OCI-LY7 (cell line): ENCODE results near the gene LAMTOR4. TPM values are rescaled to one million over a fixed set of nuclear protein-coding genes. Genes with fewer than 3 reads are reported as not detected.

Experiments
- BruUV-seq: library from RNA; stranded (reverse); fragments of 400-500 nt; replicated peaks from 2 replicates; lab custom pipeline; 2021; lab: Mats Ljungman, UMichigan
- CTCF ChIA-PET: fragments of 300-600 bp; sonication (Branson Sonifier 250); formaldehyde crosslinking; loops from one replicate; lab custom pipeline; 2022; ENCODE audit warnings: antibody characterized with exemption; ENCODE audit not compliant: unreplicated experiment; lab: Charles Lee
- POLR2A ChIA-PET: fragments of 300-600 bp; sonication (Branson Sonifier 250); formaldehyde crosslinking; loops from one replicate; lab custom pipeline; 2022; ENCODE audit warnings: antibody characterized with exemption; lab: Charles Lee
- DNase-seq: peaks from one replicate; pipeline ENCODE4 v3.0.0-alpha.2; 2015; ENCODE audit warnings: low spot score
- H2AFZ ChIP-seq: fragments of 200-600 bp; sonication (generic), shearing (Covaris generic); 2 replicates; pipeline ENCODE4 v1.6.1; 2014; ENCODE audit warnings: mild to moderate bottlenecking, antibody characterized with exemption, low read length, moderate library complexity
- H3K27ac ChIP-seq: fragments of 200-600 bp; sonication (generic); 2 replicates; pipeline ENCODE4 v1.5.1; 2014; ENCODE audit warnings: mixed run types, low read depth, mild to moderate bottlenecking, moderate library complexity, low read length, inconsistent platforms; ENCODE audit not compliant: poor library complexity, severe bottlenecking
- H3K36me3 ChIP-seq: fragments of 200-600 bp; sonication (generic); 2 replicates; pipeline ENCODE4 v1.6.1; 2014; ENCODE audit warnings: mild to moderate bottlenecking, antibody characterized with exemption, low read length, moderate library complexity, mixed read lengths; ENCODE audit not compliant: insufficient read depth
- H3K4me1 ChIP-seq: fragments of 200-600 bp; sonication (generic); 2 replicates; pipeline ENCODE4 v1.5.1; 2014; ENCODE audit warnings: mild to moderate bottlenecking, low read length; ENCODE audit not compliant: insufficient read depth, poor library complexity, severe bottlenecking
- H3K4me2 ChIP-seq: fragments of 200-600 bp; sonication (generic); 2 replicates; pipeline ENCODE4 v1.6.1; 2014; ENCODE audit warnings: mild to moderate bottlenecking, low read length
- H3K4me3 ChIP-seq: fragments of 200-600 bp; sonication (generic); 2 replicates; pipeline ENCODE4 v1.5.1; 2014; ENCODE audit warnings: mild to moderate bottlenecking, low read depth, low read length; ENCODE audit not compliant: poor library complexity, severe bottlenecking
- H3K79me2 ChIP-seq: fragments of 200-600 bp; sonication (generic); 2 replicates; pipeline ENCODE4 v1.6.1; 2016; ENCODE audit warnings: low read depth, mild to moderate bottlenecking, low read length, moderate library complexity, mixed read lengths; ENCODE audit not compliant: insufficient read depth
- H3K9me2 ChIP-seq: fragments of 200-600 bp; sonication (generic); 2 replicates; pipeline ENCODE4 v1.6.1; 2016; ENCODE audit warnings: mild to moderate bottlenecking, low read length, mixed read lengths; ENCODE audit not compliant: insufficient read depth
- H3K9me3 ChIP-seq: fragments of 200-600 bp; sonication (generic); 2 replicates; pipeline ENCODE4 v1.6.1; 2014; ENCODE audit warnings: mild to moderate bottlenecking, mixed run types, low read length, mixed read lengths
- H4K20me1 ChIP-seq: fragments of 200-600 bp; sonication (generic); 2 replicates; pipeline ENCODE4 v1.6.1; 2014; ENCODE audit warnings: mild to moderate bottlenecking, antibody characterized with exemption, low read length, moderate library complexity, mixed read lengths; ENCODE audit not compliant: insufficient read depth
- CTCF ChIP-seq: fragments of 200-600 bp; sonication (generic); conservative IDR thresholded peaks from 2 replicates; pipeline ENCODE4 v1.5.1; 2014; ENCODE audit warnings: mild to moderate bottlenecking, antibody characterized with exemption, low read length, moderate library complexity, mixed read lengths
- EZH2phosphoT487 ChIP-seq: fragments of 200-600 bp; sonication (generic); IDR thresholded peaks from 2 replicates; pipeline ENCODE4 v1.6.1; 2018; ENCODE audit warnings: low read depth, borderline replicate concordance, mild to moderate bottlenecking, mixed run types, antibody characterized with exemption, low read length, moderate library complexity, mixed read lengths
- intact Hi-C: fragments of 100-400 bp; cut with micrococcal nuclease; formaldehyde crosslinking; loops from one replicate; pipeline ENCODE4 v1.10.0; 2022; ENCODE audit not compliant: unreplicated experiment
- total RNA-seq, 2 experiments: library from RNA; depleted of rRNA in 1 of 2; stranded (reverse); fragments of >200 nt in 1 of 2; shearing (Covaris generic) in 1 of 2; gene quantifications; 2 replicates each; pipeline ENCODE4 v1.2.3, GENCODE V29; 2014 to 2022

Gene LAMTOR4
- total RNA-seq, 2 experiments from 2014 or later = 237 to 243 TPM

- H3K9me2 ChIP-seq = no peaks in the 10 kb centered on the region
- peaks cover 48% of the 10 kb centered on the region for H3K79me2 ChIP-seq
- CTCF ChIA-PET = no interaction called here
- H3K27ac ChIP-seq = peak overlapping the region; percentile 22
- H2AFZ ChIP-seq = no peak overlapping the region
- no peaks in the 10 kb centered on the region for H3K9me3 ChIP-seq
- H3K4me1 ChIP-seq = peaks cover 58% of the 10 kb centered on the region
- intact Hi-C loops = no loop called here
- H4K20me1 ChIP-seq = peaks cover 10% of the 10 kb centered on the region; the same call in 1 of the 2 replicates
- DNase-seq = no peak
- BruUV-seq = no TSS peak
- no peak overlapping the region for H3K4me2 ChIP-seq
- no peak for TF ChIP-seq EZH2phosphoT487
- TF ChIP-seq CTCF = no peak
- no peak overlapping the region for H3K4me3 ChIP-seq
- peaks cover 63% of the 10 kb centered on the region for H3K36me3 ChIP-seq
- POLR2A ChIA-PET = interaction anchor here (0.5 kb wide), 1 partner anchor 52 kb away, joined by 3 read pairs; no protein-coding TSS in a partner anchor
Observed at GRCh38 chr7:100153708-100154535, 5.2 kb downstream of the LAMTOR4 start.

DNA sequence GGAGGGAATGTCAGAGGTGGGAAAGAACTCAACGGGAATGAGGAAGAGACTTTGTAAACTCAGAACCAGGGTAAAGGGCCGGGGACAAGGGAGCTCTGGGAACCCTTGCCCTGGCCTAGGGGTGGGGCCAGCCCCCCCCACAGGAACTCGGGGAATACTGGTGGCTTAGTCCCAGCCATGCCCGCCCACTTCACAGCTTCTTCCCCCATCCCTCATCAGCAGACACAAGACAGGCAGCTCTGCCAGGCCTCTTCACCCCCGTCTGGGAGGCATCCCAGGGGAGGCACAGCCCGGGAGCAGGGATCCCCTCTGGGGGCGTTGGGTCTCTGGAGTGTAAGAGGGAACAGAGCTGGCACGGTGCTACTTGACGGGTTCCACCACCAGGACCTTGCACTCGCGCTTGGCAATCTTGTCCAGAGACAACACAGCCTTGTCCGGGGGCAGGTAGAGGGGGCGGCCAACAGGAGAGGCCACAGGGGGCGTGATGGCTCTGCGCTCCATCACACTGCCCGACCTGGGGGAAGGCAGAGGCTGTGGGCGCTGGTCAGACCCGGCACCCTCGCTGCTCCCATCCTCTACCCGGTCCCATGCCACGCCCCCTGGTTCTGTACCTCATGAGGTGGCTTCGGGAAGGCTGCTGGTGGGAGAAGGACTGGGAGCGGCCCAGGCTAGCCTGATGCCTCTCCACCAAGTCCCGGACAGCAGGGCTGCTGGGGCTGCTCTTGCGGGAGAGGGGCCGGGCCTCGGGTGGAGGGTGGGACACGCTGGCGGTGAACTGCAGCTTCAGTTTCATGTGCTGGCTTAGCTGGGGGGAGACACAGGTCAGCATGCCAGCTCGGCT, 6.2 kb downstream of the LAMTOR4 start:
- Histone ChIP-seq H3K79me2 (peaks cover 38% of the 10 kb centered on the region), H3K4me2 (no peak overlapping the region; the same call in 1 of the 2 replicates), H4K20me1 (peaks cover 10% of the 10 kb centered on the region; the same call in 1 of the 2 replicates), H3K36me3 (peaks cover 63% of the 10 kb centered on the region), H3K4me1 (peaks cover 61% of the 10 kb centered on the region), H3K27ac (no peak overlapping the region), H2AFZ (no peak overlapping the region), H3K4me3 (no peak overlapping the region), H3K9me2 (no peaks in the 10 kb centered on the region), H3K9me3 (no peaks in the 10 kb centered on the region)
- ChIA-PET CTCF (no interaction called here), POLR2A (interaction anchor here (0.5 kb wide), 1 partner anchor 53 kb away, joined by 3 read pairs; no protein-coding TSS in a partner anchor)
- intact Hi-C loops = loop anchor here (5.0 kb wide), 1 partner anchor 62 kb away; the partner anchor contains the start of gene PVRIG
- DNase-seq = no peak
- BruUV-seq = no TSS peak
- no peak for TF ChIP-seq EZH2phosphoT487
- no peak for TF ChIP-seq CTCF
